ENCODE results near the gene CUX1.

Gene CUX1

DNA sequence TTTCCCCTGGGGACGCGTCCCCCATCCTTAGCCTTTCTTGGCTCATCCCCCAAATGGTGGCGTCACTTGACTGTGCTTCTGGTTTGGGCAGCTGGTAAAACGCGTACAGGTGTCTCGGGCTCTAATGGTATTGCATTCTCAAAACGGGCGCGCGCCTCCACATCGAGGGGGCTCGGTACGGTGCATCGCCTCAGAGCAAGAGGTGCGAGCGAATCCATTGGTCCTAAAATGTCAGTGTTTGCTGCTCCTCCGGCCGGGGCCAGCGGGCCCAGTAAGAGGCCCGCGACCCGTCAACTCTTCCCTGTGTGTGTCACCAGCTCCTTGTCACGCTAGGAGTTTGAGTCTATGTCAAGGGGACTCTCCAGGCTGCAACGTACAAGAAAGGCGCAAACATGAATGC lies 378.6 kb downstream of the CUX1 start:
- H3K36me3 ChIP-seq (ENCODE audit: control insufficient read depth, insufficient read depth, low read length), result peaks cover 21% of the 10 kb centered on the region
- H3K4me1 ChIP-seq (ENCODE audit: control insufficient read depth, insufficient read depth, low read length), result no peaks in the 10 kb centered on the region
- H3K9ac ChIP-seq (ENCODE audit: low read length), result no peak overlapping the region
- H3K27me3 ChIP-seq (ENCODE audit: control insufficient read depth, insufficient read depth, low read length), result no peaks in the 10 kb centered on the region
- no peaks in the 10 kb centered on the region for H3K9me3 ChIP-seq (ENCODE audit: control insufficient read depth, low read length)
- no peak overlapping the region for H3K4me3 ChIP-seq (ENCODE audit: low read length)

GRCh38 chr7:102197161-102197560 lies 379.7 kb downstream of the CUX1 start:
- Histone ChIP-seq H3K36me3 (ENCODE audit: control insufficient read depth, insufficient read depth, low read length) (peaks cover 21% of the 10 kb centered on the region), H3K9ac (ENCODE audit: low read length) (no peak overlapping the region), H3K9me3 (ENCODE audit: control insufficient read depth, low read length) (no peaks in the 10 kb centered on the region), H3K4me3 (ENCODE audit: low read length) (no peak overlapping the region), H3K4me1 (ENCODE audit: control insufficient read depth, insufficient read depth, low read length) (no peaks in the 10 kb centered on the region), H3K27me3 (ENCODE audit: control insufficient read depth, insufficient read depth, low read length) (no peaks in the 10 kb centered on the region)

DNA sequence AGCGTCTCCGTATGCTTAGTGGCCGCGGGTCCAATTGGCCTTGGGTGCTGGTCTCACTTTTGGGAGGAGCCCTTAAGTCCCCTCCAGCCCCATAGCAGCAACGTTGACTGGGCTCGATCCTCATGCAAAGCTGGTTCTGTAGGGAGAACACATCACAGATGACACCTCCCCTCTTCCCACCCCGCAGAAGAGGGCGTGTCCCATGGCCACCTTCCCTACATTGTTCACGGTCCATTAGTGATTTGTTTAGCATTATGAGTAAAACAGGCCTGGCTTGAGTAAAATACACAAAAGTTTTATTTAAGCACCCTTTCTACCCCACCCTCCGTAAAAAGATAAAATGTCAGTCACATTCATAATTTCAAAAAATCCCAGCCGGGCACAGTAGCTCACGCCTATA lies 380.2 kb downstream of the CUX1 start:
- no peaks in the 10 kb centered on the region for H3K9me3 ChIP-seq (ENCODE audit: control insufficient read depth, low read length)
- no peak overlapping the region for H3K4me3 ChIP-seq (ENCODE audit: low read length)
- no peaks in the 10 kb centered on the region for H3K27me3 ChIP-seq (ENCODE audit: control insufficient read depth, insufficient read depth, low read length)
- no peaks in the 10 kb centered on the region for H3K4me1 ChIP-seq (ENCODE audit: control insufficient read depth, insufficient read depth, low read length)
- H3K9ac ChIP-seq (ENCODE audit: low read length), result no peak overlapping the region
- peaks cover 23% of the 10 kb centered on the region for H3K36me3 ChIP-seq (ENCODE audit: control insufficient read depth, insufficient read depth, low read length)

DNA sequence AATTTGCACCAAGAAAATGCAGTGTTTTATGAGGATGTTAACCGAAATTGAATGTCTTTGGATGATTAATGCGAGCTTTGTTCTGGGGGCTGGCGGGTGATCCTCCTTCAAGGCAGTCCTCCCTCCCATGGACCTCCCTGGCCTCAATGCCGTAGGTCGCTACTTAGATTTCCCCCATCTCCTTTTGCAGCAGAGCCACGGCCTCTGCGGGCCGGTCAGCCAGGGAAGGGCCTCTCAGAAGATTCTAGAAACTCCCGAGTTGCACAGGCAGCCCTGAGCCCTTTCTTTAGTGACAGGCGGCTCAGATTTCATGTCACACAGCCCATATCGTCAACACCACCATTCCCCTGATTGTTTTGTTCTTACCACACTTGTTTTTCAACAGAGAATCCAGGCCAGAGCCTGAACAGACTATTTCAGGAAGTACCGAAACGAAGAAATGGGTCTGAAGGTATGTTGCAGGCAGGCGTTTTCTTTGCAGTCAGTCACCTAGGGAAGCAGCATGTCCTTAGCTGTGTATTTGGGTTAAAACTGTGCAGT lies 381.1 kb downstream of the CUX1 start:
- Histone ChIP-seq H3K4me1 (ENCODE audit: control insufficient read depth, insufficient read depth, low read length) (no peaks in the 10 kb centered on the region), H3K4me3 (ENCODE audit: low read length) (no peak overlapping the region), H3K9ac (ENCODE audit: low read length) (no peak overlapping the region), H3K9me3 (ENCODE audit: control insufficient read depth, low read length) (no peaks in the 10 kb centered on the region), H3K36me3 (ENCODE audit: control insufficient read depth, insufficient read depth, low read length) (peaks cover 25% of the 10 kb centered on the region), H3K27me3 (ENCODE audit: control insufficient read depth, insufficient read depth, low read length) (no peaks in the 10 kb centered on the region)

GRCh38 chr7:102201576-102201975 lies 384.1 kb downstream of the CUX1 start:
- Histone ChIP-seq H3K4me3 (ENCODE audit: low read length) (no peak overlapping the region), H3K27me3 (ENCODE audit: control insufficient read depth, insufficient read depth, low read length) (no peaks in the 10 kb centered on the region), H3K9me3 (ENCODE audit: control insufficient read depth, low read length) (no peaks in the 10 kb centered on the region), H3K36me3 (ENCODE audit: control insufficient read depth, insufficient read depth, low read length) (peaks cover 29% of the 10 kb centered on the region), H3K4me1 (ENCODE audit: control insufficient read depth, insufficient read depth, low read length) (no peaks in the 10 kb centered on the region), H3K9ac (ENCODE audit: low read length) (no peak overlapping the region)

- Histone ChIP-seq H3K36me3 (ENCODE audit: control insufficient read depth, insufficient read depth, low read length) (peaks cover 22% of the 10 kb centered on the region), H3K4me1 (ENCODE audit: control insufficient read depth, insufficient read depth, low read length) (no peaks in the 10 kb centered on the region), H3K27me3 (ENCODE audit: control insufficient read depth, insufficient read depth, low read length) (no peaks in the 10 kb centered on the region), H3K9me3 (ENCODE audit: control insufficient read depth, low read length) (no peaks in the 10 kb centered on the region), H3K9ac (ENCODE audit: low read length) (no peak overlapping the region), H3K4me3 (ENCODE audit: low read length) (no peak overlapping the region)
Observed at GRCh38 chr7:102202556-102202955, 385.1 kb downstream of the CUX1 start.

DNA sequence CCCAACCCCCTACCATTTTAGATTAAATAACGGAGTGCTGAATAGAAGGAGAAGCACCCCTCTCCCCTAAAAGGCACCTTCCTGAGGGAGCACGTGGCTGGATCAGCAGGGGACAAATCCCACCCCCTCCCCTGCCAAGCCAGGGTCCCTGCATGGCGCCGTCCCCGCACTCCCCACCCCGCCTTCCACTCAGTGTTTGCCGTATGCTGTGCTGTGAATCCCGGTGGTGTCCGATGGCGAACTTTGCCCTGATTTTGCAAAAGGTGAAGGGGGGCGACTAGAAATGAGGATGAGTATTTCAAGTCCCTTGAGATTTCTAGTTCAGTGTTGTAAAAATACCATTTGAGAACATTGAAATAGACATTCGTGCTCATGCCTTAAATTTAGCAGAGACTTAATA lies 385.8 kb downstream of the CUX1 start:
- Histone ChIP-seq H3K9ac (ENCODE audit: low read length) (no peak overlapping the region), H3K27me3 (ENCODE audit: control insufficient read depth, insufficient read depth, low read length) (no peaks in the 10 kb centered on the region), H3K4me3 (ENCODE audit: low read length) (no peak overlapping the region), H3K4me1 (ENCODE audit: control insufficient read depth, insufficient read depth, low read length) (no peaks in the 10 kb centered on the region), H3K36me3 (ENCODE audit: control insufficient read depth, insufficient read depth, low read length) (peaks cover 21% of the 10 kb centered on the region), H3K9me3 (ENCODE audit: control insufficient read depth, low read length) (no peaks in the 10 kb centered on the region)

DNA sequence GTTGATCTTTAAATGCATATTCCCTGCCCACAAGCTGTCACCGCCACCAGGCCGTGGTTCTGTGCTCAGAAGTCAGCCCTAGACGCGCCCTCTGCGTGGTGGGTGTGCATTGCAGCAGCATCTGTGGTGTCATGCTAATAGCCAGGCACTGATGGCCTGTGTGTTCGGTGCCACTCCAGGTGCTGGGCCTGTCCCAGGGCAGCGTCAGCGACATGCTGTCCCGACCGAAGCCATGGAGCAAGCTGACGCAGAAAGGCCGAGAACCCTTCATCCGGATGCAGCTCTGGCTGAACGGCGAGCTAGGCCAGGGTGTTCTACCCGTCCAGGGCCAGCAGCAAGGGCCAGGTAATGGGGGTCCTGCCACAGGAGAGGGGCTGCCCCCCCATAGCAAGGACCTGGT lies 386.8 kb downstream of the CUX1 start:
- no peak overlapping the region for H3K9ac ChIP-seq (ENCODE audit: low read length)
- peaks cover 14% of the 10 kb centered on the region for H3K36me3 ChIP-seq (ENCODE audit: control insufficient read depth, insufficient read depth, low read length)
- H3K4me1 ChIP-seq (ENCODE audit: control insufficient read depth, insufficient read depth, low read length), result no peaks in the 10 kb centered on the region
- no peaks in the 10 kb centered on the region for H3K9me3 ChIP-seq (ENCODE audit: control insufficient read depth, low read length)
- no peak overlapping the region for H3K4me3 ChIP-seq (ENCODE audit: low read length)
- H3K27me3 ChIP-seq (ENCODE audit: control insufficient read depth, insufficient read depth, low read length), result no peaks in the 10 kb centered on the region

GRCh38 chr7:102205915-102206314 lies 388.5 kb downstream of the CUX1 start:
- Histone ChIP-seq H3K4me1 (ENCODE audit: control insufficient read depth, insufficient read depth, low read length) (no peaks in the 10 kb centered on the region), H3K27me3 (ENCODE audit: control insufficient read depth, insufficient read depth, low read length) (no peaks in the 10 kb centered on the region), H3K4me3 (ENCODE audit: low read length) (no peak overlapping the region), H3K36me3 (ENCODE audit: control insufficient read depth, insufficient read depth, low read length) (peaks cover 14% of the 10 kb centered on the region), H3K9ac (ENCODE audit: low read length) (no peak overlapping the region), H3K9me3 (ENCODE audit: control insufficient read depth, low read length) (no peaks in the 10 kb centered on the region)

- peaks cover 3% of the 10 kb centered on the region for H3K36me3 ChIP-seq (ENCODE audit: control insufficient read depth, insufficient read depth, low read length)
- no peak overlapping the region for H3K4me3 ChIP-seq (ENCODE audit: low read length)
- no peaks in the 10 kb centered on the region for H3K27me3 ChIP-seq (ENCODE audit: control insufficient read depth, insufficient read depth, low read length)
Observed at GRCh38 chr7:102208826-102209225, 391.4 kb downstream of the CUX1 start.

DNA sequence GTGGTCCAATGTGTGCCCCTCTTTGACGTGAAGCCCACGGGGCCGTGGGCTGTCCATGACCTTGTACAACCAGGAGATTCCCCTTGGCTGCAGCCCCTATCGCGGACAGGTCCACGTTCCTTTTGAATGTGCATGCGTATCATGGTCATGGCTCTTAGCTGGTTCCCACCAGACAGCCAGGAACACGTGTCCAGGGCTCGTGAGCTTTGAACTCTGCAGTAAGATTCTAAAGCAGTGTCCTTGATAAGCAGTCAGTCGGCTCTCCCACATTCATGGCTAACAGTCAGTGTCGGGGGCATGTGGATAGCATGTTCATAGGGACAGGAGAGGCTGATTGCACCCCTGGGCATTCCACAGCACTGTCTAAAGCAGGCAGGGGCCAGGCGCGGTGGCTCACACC lies 393.4 kb downstream of the CUX1 start:
- H3K36me3 ChIP-seq (ENCODE audit: control insufficient read depth, insufficient read depth, low read length), result no peaks in the 10 kb centered on the region
- H3K4me3 ChIP-seq (ENCODE audit: low read length), result no peak overlapping the region
- no peaks in the 10 kb centered on the region for H3K27me3 ChIP-seq (ENCODE audit: control insufficient read depth, insufficient read depth, low read length)
- no peak overlapping the region for H3K9ac ChIP-seq (ENCODE audit: low read length)
- H3K4me1 ChIP-seq (ENCODE audit: control insufficient read depth, insufficient read depth, low read length), result no peaks in the 10 kb centered on the region
- no peaks in the 10 kb centered on the region for H3K9me3 ChIP-seq (ENCODE audit: control insufficient read depth, low read length)

More at GRCh38 chr7:102208826-102209225, 391.4 kb downstream of the CUX1 start:
- Histone ChIP-seq H3K9ac (ENCODE audit: low read length) (no peak overlapping the region), H3K4me1 (ENCODE audit: control insufficient read depth, insufficient read depth, low read length) (no peaks in the 10 kb centered on the region), H3K9me3 (ENCODE audit: control insufficient read depth, low read length) (no peaks in the 10 kb centered on the region)

- H3K36me3 ChIP-seq (ENCODE audit: control insufficient read depth, insufficient read depth, low read length), result no peaks in the 10 kb centered on the region
- H3K4me1 ChIP-seq (ENCODE audit: control insufficient read depth, insufficient read depth, low read length), result no peaks in the 10 kb centered on the region
- H3K9me3 ChIP-seq (ENCODE audit: control insufficient read depth, low read length), result no peaks in the 10 kb centered on the region
- H3K4me3 ChIP-seq (ENCODE audit: low read length), result no peak overlapping the region
- H3K27me3 ChIP-seq (ENCODE audit: control insufficient read depth, insufficient read depth, low read length), result no peaks in the 10 kb centered on the region
- H3K9ac ChIP-seq (ENCODE audit: low read length), result no peak overlapping the region
Observed at GRCh38 chr7:102211590-102212550, 394.4 kb downstream of the CUX1 start.
